ENCODE measurements around the gene CC2D2B. TPM values are rescaled to one million over a fixed set of nuclear protein-coding genes. Genes with fewer than 3 reads are reported as not detected.
"Not testable (repeated sequence)": the region's sequence is repeated elsewhere in the genome, so short reads cannot be mapped to it uniquely, and the experiment has no call there.

CC2D2B gene
- total RNA-seq, 1 donor from 2014 or later = not detected

- Mint-ChIP-seq H3K27ac (ENCODE audit: unreplicated experiment) (no peak overlapping the region), H3K9me3 (ENCODE audit: unreplicated experiment) (peaks cover 5% of the 10 kb centered on the region), H3K4me3 (ENCODE audit: unreplicated experiment) (peak overlapping the region; percentile 92), H3K4me1 (ENCODE audit: low read depth, unreplicated experiment) (peaks cover 16% of the 10 kb centered on the region), H3K36me3 (ENCODE audit: unreplicated experiment) (no peaks in the 10 kb centered on the region), H3K27me3 (ENCODE audit: unreplicated experiment) (no peaks in the 10 kb centered on the region)
- no peak for TF ChIP-seq CTCF (IDR thresholded peaks at IDR 0.05; ENCODE audit: partially characterized antibody, unreplicated experiment)
- DNase-seq = no peak
Observed at GRCh38 chr10:96046546-96046945, 138.8 kb downstream of the CC2D2B start.

GRCh38 chr10:96047004-96047649 is 139.4 kb downstream of the CC2D2B start:
- peaks cover 5% of the 10 kb centered on the region for H3K9me3 Mint-ChIP-seq (ENCODE audit: unreplicated experiment)
- no peak for TF ChIP-seq CTCF (IDR thresholded peaks at IDR 0.05; ENCODE audit: partially characterized antibody, unreplicated experiment)
- no peak overlapping the region for H3K4me3 Mint-ChIP-seq (ENCODE audit: unreplicated experiment)
- DNase-seq = no peak
- H3K27me3 Mint-ChIP-seq (ENCODE audit: unreplicated experiment) = no peaks in the 10 kb centered on the region
- H3K4me1 Mint-ChIP-seq (ENCODE audit: low read depth, unreplicated experiment) = peaks cover 16% of the 10 kb centered on the region
- no peak overlapping the region for H3K27ac Mint-ChIP-seq (ENCODE audit: unreplicated experiment)
- H3K36me3 Mint-ChIP-seq (ENCODE audit: unreplicated experiment) = no peaks in the 10 kb centered on the region

DNA sequence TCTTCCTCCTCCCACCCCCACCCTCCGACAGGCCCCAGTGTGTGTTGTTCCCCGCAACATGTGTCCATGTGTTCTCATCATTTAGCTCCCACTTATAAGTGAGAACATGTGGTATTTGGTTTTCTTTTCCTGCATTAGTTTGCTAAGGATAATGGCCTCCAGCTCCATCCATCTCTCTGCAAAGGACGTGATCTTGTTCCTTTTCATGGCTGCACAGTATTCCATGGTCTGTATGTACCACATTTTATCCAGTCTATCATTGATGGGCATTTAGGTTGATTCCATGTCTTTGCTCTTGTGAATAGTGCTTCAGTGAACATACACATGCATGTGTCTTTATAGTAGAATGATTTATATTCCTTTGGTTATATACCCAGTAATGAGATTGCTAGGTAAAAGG is 140.2 kb downstream of the CC2D2B start:
- H3K4me1 Mint-ChIP-seq (ENCODE audit: low read depth, unreplicated experiment) = peaks cover 11% of the 10 kb centered on the region
- H3K9me3 Mint-ChIP-seq (ENCODE audit: unreplicated experiment); H3K4me3 Mint-ChIP-seq (ENCODE audit: unreplicated experiment); H3K27ac Mint-ChIP-seq (ENCODE audit: unreplicated experiment); DNase-seq; H3K36me3 Mint-ChIP-seq (ENCODE audit: unreplicated experiment); H3K27me3 Mint-ChIP-seq (ENCODE audit: unreplicated experiment): not testable (repeated sequence)

DNA sequence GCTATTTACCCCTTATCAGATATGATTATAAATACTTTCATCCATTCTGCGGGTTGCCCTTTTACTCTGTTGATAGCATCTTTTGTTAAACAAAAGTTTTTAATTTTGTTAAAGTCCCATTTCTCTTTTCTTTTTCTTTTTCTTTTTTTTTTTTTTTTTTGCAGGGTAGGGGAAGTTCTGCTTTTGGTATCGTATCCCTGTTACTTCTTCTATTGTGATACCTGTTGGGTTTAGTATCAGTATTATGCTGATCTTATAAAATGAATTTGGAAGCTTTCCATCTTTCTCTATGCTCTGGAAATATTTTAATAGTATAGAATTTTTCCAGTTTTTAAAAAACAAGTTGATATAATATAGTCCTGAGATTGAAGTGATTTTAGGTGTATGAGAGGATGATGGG is 141.6 kb downstream of the CC2D2B start:
- no peak for TF ChIP-seq CTCF (IDR thresholded peaks at IDR 0.05; ENCODE audit: partially characterized antibody, unreplicated experiment)
- Mint-ChIP-seq H3K27me3 (ENCODE audit: unreplicated experiment) (no peaks in the 10 kb centered on the region), H3K4me1 (ENCODE audit: low read depth, unreplicated experiment) (peaks cover 11% of the 10 kb centered on the region), H3K36me3 (ENCODE audit: unreplicated experiment) (no peaks in the 10 kb centered on the region), H3K4me3 (ENCODE audit: unreplicated experiment) (no peak overlapping the region), H3K27ac (ENCODE audit: unreplicated experiment) (no peak overlapping the region), H3K9me3 (ENCODE audit: unreplicated experiment) (no peaks in the 10 kb centered on the region)
- no peak for DNase-seq

GRCh38 chr10:96053985-96054384 is 146.2 kb downstream of the CC2D2B start:
- H3K36me3 Mint-ChIP-seq (ENCODE audit: unreplicated experiment) = no peaks in the 10 kb centered on the region
- no peak overlapping the region for H3K27ac Mint-ChIP-seq (ENCODE audit: unreplicated experiment)
- no peak overlapping the region for H3K4me3 Mint-ChIP-seq (ENCODE audit: unreplicated experiment)
- no peaks in the 10 kb centered on the region for H3K27me3 Mint-ChIP-seq (ENCODE audit: unreplicated experiment)
- H3K9me3 Mint-ChIP-seq (ENCODE audit: unreplicated experiment) = no peaks in the 10 kb centered on the region
- no peaks in the 10 kb centered on the region for H3K4me1 Mint-ChIP-seq (ENCODE audit: low read depth, unreplicated experiment)
- DNase-seq = no peak
- no peak for TF ChIP-seq CTCF (IDR thresholded peaks at IDR 0.05; ENCODE audit: partially characterized antibody, unreplicated experiment)
